H9 (cell line): ENCODE measurements around the gene MRTFA. TPM values are rescaled to one million over a fixed set of nuclear protein-coding genes. Genes with fewer than 3 reads are reported as not detected.

Source experiments
- DNase-seq: peaks from one replicate; pipeline ENCODE4 v3.0.0-alpha.2; 2017
- H2AFZ ChIP-seq: one replicate; pipeline ENCODE4 v1.6.1; 2013; ENCODE audit warnings: mild to moderate bottlenecking, low read length, control low read depth, moderate library complexity
- H2AK5ac ChIP-seq: 2 replicates; pipeline ENCODE4 v1.6.1; 2013; ENCODE audit warnings: low read length, control low read depth, mixed read lengths; ENCODE audit not compliant: insufficient read length
- H2BK120ac ChIP-seq: one replicate; pipeline ENCODE4 v1.6.1; 2013; ENCODE audit warnings: low read depth, mild to moderate bottlenecking, low read length, control low read depth, inconsistent platforms; ENCODE audit not compliant: poor library complexity, severe bottlenecking
- H2BK12ac ChIP-seq: 2 replicates; pipeline ENCODE4 v1.6.1; 2013; ENCODE audit warnings: low read length, control low read depth, mixed read lengths, low read depth; ENCODE audit not compliant: insufficient read length
- H2BK15ac ChIP-seq: 2 replicates; pipeline ENCODE4 v1.6.1; 2013; ENCODE audit warnings: low read depth, low read length, control low read depth
- H2BK20ac ChIP-seq: one replicate; pipeline ENCODE4 v1.6.1; 2013; ENCODE audit warnings: low read depth, mild to moderate bottlenecking, low read length, control low read depth, inconsistent platforms; ENCODE audit not compliant: poor library complexity, severe bottlenecking
- H2BK5ac ChIP-seq: 2 replicates; pipeline ENCODE4 v1.6.1; 2013; ENCODE audit warnings: low read length, control low read depth, mixed read lengths; ENCODE audit not compliant: insufficient read length
- H3K14ac ChIP-seq: 2 replicates; pipeline ENCODE4 v1.6.1; 2013; ENCODE audit warnings: low read length, control low read depth; ENCODE audit not compliant: insufficient read depth
- H3K18ac ChIP-seq: 2 replicates; pipeline ENCODE4 v1.6.1; 2013; ENCODE audit warnings: low read depth, mild to moderate bottlenecking, mixed read lengths, low read length, control low read depth; ENCODE audit not compliant: insufficient read length
- H3K23ac ChIP-seq: 2 replicates; pipeline ENCODE4 v1.6.1; 2013; ENCODE audit warnings: low read length, control low read depth, mixed read lengths, low read depth; ENCODE audit not compliant: insufficient read length
- H3K23me2 ChIP-seq: 2 replicates; pipeline ENCODE4 v1.6.1; 2013; ENCODE audit warnings: low read depth, mild to moderate bottlenecking, mixed read lengths, low read length, control low read depth; ENCODE audit not compliant: insufficient read length, poor library complexity, severe bottlenecking
- H3K27ac ChIP-seq: 2 replicates; pipeline ENCODE4 v1.5.1; 2013; ENCODE audit warnings: low read length, control low read depth, mixed read lengths, low read depth; ENCODE audit not compliant: insufficient read length
- H3K27me3 ChIP-seq: 2 replicates; pipeline ENCODE4 v1.6.1; 2013; ENCODE audit warnings: low read length, control low read depth, inconsistent platforms; ENCODE audit not compliant: insufficient read depth
- H3K4ac ChIP-seq: 2 replicates; pipeline ENCODE4 v1.6.1; 2013; ENCODE audit warnings: low read depth, mild to moderate bottlenecking, control low read depth, inconsistent platforms, low read length, moderate library complexity
- H3K4me1 ChIP-seq: 2 replicates; pipeline ENCODE4 v1.6.1; 2013; ENCODE audit warnings: low read length, control low read depth, inconsistent platforms; ENCODE audit not compliant: insufficient read depth
- H3K4me2 ChIP-seq: 2 replicates; pipeline ENCODE4 v1.6.1; 2013; ENCODE audit warnings: low read length, control low read depth, mixed read lengths; ENCODE audit not compliant: insufficient read length, insufficient read depth
- H3K56ac ChIP-seq: 2 replicates; pipeline ENCODE4 v1.6.1; 2013; ENCODE audit warnings: low read depth, mild to moderate bottlenecking, mixed read lengths, low read length, control low read depth; ENCODE audit not compliant: insufficient read length
- H3K79me1 ChIP-seq: 2 replicates; pipeline ENCODE4 v1.6.1; 2013; ENCODE audit warnings: low read depth, mild to moderate bottlenecking, moderate library complexity, low read length, control low read depth, inconsistent platforms; ENCODE audit not compliant: insufficient read depth, poor library complexity, severe bottlenecking
- H3K79me2 ChIP-seq: 2 replicates; pipeline ENCODE4 v1.6.1; 2013; ENCODE audit warnings: low read length, control low read depth, inconsistent platforms; ENCODE audit not compliant: insufficient read depth
- H3K9ac ChIP-seq: 2 replicates; pipeline ENCODE4 v1.6.1; 2013; ENCODE audit warnings: low read length, control low read depth, mixed read lengths; ENCODE audit not compliant: insufficient read length; ENCODE audit errors: extremely low read depth
- H3K9me3 ChIP-seq: one replicate; pipeline ENCODE4 v1.6.1; 2013; ENCODE audit warnings: low read depth, low read length, inconsistent platforms; ENCODE audit not compliant: control insufficient read depth
- H3T11ph ChIP-seq: one replicate; pipeline ENCODE4 v1.6.1; 2013; ENCODE audit warnings: mild to moderate bottlenecking, low read length, control low read depth, inconsistent platforms
- H4K20me1 ChIP-seq: one replicate; pipeline ENCODE4 v1.6.1; 2013; ENCODE audit not compliant: control insufficient read depth, insufficient read length, insufficient read depth
- H4K5ac ChIP-seq: 2 replicates; pipeline ENCODE4 v1.6.1; 2013; ENCODE audit warnings: low read depth, mild to moderate bottlenecking, mixed read lengths, low read length, control low read depth; ENCODE audit not compliant: insufficient read length
- H4K8ac ChIP-seq: replicated peaks from 2 replicates; pipeline ENCODE4 v1.6.1; 2013; ENCODE audit warnings: low read length, control low read depth, mixed read lengths, low read depth; ENCODE audit not compliant: insufficient read length
- H4K91ac ChIP-seq: 2 replicates; pipeline ENCODE4 v1.6.1; 2013; ENCODE audit warnings: low read depth, mild to moderate bottlenecking, moderate library complexity, mixed read lengths, low read length, control low read depth; ENCODE audit not compliant: insufficient read length
- H3K27ac Mint-ChIP-seq, 3 experiments: 2 replicates in 2 of 3; 3 replicates in 1 of 3; pipeline ENCODE4 v1.8.0; 2020 to 2021; ENCODE audit warnings: mixed read lengths in 3 of 3, mild to moderate bottlenecking in 1 of 3, moderate library complexity in 1 of 3
- H3K27me3 Mint-ChIP-seq: 2 replicates; pipeline ENCODE4 v1.8.0; 2021; ENCODE audit warnings: low read depth, mild to moderate bottlenecking, moderate library complexity, mixed read lengths
- H3K36me3 Mint-ChIP-seq, 3 experiments: 2 replicates in 2 of 3; 3 replicates in 1 of 3; pipeline ENCODE4 v1.8.0; 2020 to 2021; ENCODE audit warnings: low read depth in 3 of 3, mixed read lengths in 3 of 3; ENCODE audit not compliant: insufficient read depth in 1 of 3
- H3K4me1 Mint-ChIP-seq, 2 experiments: 2 replicates each; pipeline ENCODE4 v1.8.0; 2020; ENCODE audit warnings: mixed read lengths in 2 of 2
- H3K4me3 Mint-ChIP-seq, 2 experiments: 2 replicates in 1 of 2; 3 replicates in 1 of 2; pipeline ENCODE4 v1.8.0; 2020 to 2021; ENCODE audit warnings: mild to moderate bottlenecking in 2 of 2, mixed read lengths in 2 of 2, moderate library complexity in 1 of 2
- H3K9me3 Mint-ChIP-seq, 2 experiments: 2 replicates in 1 of 2; 3 replicates in 1 of 2; pipeline ENCODE4 v1.8.0; 2020; ENCODE audit warnings: mild to moderate bottlenecking in 2 of 2, mixed read lengths in 2 of 2, moderate library complexity in 1 of 2
- WGBS: extraction: QIAGEN DNeasy Blood & Tissue Kit; methylation state at CpG from one replicate; pipeline ENCODE4 v1.1.7; 2013; ENCODE audit warnings: missing lambda C conversion rate, low lambda C conversion rate, mixed read lengths; ENCODE audit not compliant: insufficient read length; ENCODE audit errors: extremely low coverage; 5-methylcytosine and 5-hydroxymethylcytosine counted together
- total RNA-seq: library from RNA; stranded (reverse); gene quantifications from 2 replicates; pipeline ENCODE4 v1.2.1, GENCODE V29; 2021
- TF ChIP-seq, protein P1 (sequence below): fragments of 200-600 bp; sonication (generic); conservative IDR thresholded peaks from 3 replicates; pipeline ENCODE4 v1.8.0; 2021; ENCODE audit warnings: antibody characterized with exemption, mild to moderate bottlenecking

The MRTFA gene
- total RNA-seq, 1 experiment from 2014 or later = 38.1 TPM

DNA sequence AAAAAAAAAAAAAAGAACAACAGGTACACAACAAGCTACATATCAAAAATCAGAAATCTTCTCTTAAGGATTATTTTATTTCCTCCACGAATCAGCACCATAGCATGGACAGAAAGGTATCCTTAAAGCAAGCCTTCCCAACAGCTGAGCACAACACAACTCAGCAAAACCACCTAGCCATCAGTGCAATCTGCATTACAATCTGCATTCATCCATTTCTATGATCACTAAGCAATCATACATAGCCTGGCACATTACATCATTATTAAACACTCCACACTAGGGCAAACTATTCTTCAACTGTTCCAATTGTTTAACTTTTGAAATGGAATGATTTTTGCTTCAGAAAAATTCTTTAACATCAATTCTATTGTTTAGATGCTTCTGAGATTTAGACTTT is 29.0 kb downstream of the MRTFA start:
- H2AK5ac ChIP-seq = no peak overlapping the region
- H2BK5ac ChIP-seq = no peak overlapping the region
- H2BK12ac ChIP-seq = no peak overlapping the region
- no CpG with 5 or more reads among the region's 1 CpG for WGBS
- peaks cover 2% of the 10 kb centered on the region; the same call in 1 of the 2 replicates for H3K79me2 ChIP-seq
- H3K9ac ChIP-seq = no peak overlapping the region
- no peak overlapping the region for H3K23ac ChIP-seq
- H4K20me1 ChIP-seq = no peaks in the 10 kb centered on the region
- H4K91ac ChIP-seq = no peak overlapping the region
- no peak overlapping the region for H3K18ac ChIP-seq
- H3K79me1 ChIP-seq = peaks cover 3% of the 10 kb centered on the region
- no peak overlapping the region for H2BK15ac ChIP-seq
- H3K27ac ChIP-seq = no peak overlapping the region
- H3K4me1 ChIP-seq = no peaks in the 10 kb centered on the region; the same call in 1 of the 2 replicates
- Mint-ChIP-seq H3K36me3 (no peaks in the 10 kb centered on the region; a peak in 1 of 7 replicates), H3K4me3 (no peak overlapping the region; a peak in 1 of 5 replicates), H3K9me3 (no peaks in the 10 kb centered on the region), H3K27ac (peak overlapping the region; percentile 48 to 88 (median 81); a peak in 5 of 7 replicates), H3K4me1 (peaks cover 37 to 42% of the 10 kb centered on the region in 2 experiments), H3K27me3 (no peaks in the 10 kb centered on the region)
- no peak overlapping the region for H3K14ac ChIP-seq
- DNase-seq = no peak
- H4K5ac ChIP-seq = no peak overlapping the region
- TF ChIP-seq, protein P1, sequence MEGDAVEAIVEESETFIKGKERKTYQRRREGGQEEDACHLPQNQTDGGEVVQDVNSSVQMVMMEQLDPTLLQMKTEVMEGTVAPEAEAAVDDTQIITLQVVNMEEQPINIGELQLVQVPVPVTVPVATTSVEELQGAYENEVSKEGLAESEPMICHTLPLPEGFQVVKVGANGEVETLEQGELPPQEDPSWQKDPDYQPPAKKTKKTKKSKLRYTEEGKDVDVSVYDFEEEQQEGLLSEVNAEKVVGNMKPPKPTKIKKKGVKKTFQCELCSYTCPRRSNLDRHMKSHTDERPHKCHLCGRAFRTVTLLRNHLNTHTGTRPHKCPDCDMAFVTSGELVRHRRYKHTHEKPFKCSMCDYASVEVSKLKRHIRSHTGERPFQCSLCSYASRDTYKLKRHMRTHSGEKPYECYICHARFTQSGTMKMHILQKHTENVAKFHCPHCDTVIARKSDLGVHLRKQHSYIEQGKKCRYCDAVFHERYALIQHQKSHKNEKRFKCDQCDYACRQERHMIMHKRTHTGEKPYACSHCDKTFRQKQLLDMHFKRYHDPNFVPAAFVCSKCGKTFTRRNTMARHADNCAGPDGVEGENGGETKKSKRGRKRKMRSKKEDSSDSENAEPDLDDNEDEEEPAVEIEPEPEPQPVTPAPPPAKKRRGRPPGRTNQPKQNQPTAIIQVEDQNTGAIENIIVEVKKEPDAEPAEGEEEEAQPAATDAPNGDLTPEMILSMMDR = no peak
- H2BK120ac ChIP-seq = no peak overlapping the region
- H3K4me2 ChIP-seq = no peak overlapping the region
- no peak overlapping the region for H2BK20ac ChIP-seq
- no peaks in the 10 kb centered on the region for H3K9me3 ChIP-seq
- no peak overlapping the region for H3T11ph ChIP-seq
- no peaks in the 10 kb centered on the region for H3K23me2 ChIP-seq
- no peaks in the 10 kb centered on the region for H3K27me3 ChIP-seq
- H2AFZ ChIP-seq = no peak overlapping the region
- H4K8ac ChIP-seq = no peak overlapping the region
- H3K56ac ChIP-seq = no peak overlapping the region
- no peak overlapping the region for H3K4ac ChIP-seq
